Smooth muscle cell (in vitro differentiated cells): Measurements from ENCODE around the gene ACVR1. TPM values are rescaled to one million over a fixed set of nuclear protein-coding genes. Genes with fewer than 3 reads are reported as not detected.

Source experiments
- DNase-seq: peaks from one replicate; lab custom pipeline; 2025; ENCODE audit not compliant: unreplicated experiment; lab: John Stamatoyannopoulos, UW
- H2AFZ ChIP-seq: fragments of 200-600 bp; sonication (generic); 2 replicates; pipeline ENCODE4 v1.6.0; 2016; ENCODE audit warnings: antibody characterized with exemption, low read depth, mild to moderate bottlenecking
- H3F3A ChIP-seq: fragments of 200-600 bp; sonication (generic); 2 replicates; pipeline ENCODE4 v1.6.0; 2017; ENCODE audit warnings: antibody characterized with exemption, low read depth
- H3K27ac ChIP-seq: fragments of 200-600 bp; sonication (generic); 2 replicates; pipeline ENCODE4 v1.5.1; 2016; ENCODE audit warnings: low read depth, mild to moderate bottlenecking
- H3K27me3 ChIP-seq: fragments of 200-600 bp; sonication (generic); 2 replicates; pipeline ENCODE4 v1.6.1; 2016; ENCODE audit warnings: low read depth, mild to moderate bottlenecking
- H3K36me3 ChIP-seq: fragments of 200-600 bp; sonication (generic); 2 replicates; pipeline ENCODE4 v1.5.1; 2016; ENCODE audit warnings: low read depth
- H3K4me1 ChIP-seq: fragments of 200-600 bp; sonication (generic); 2 replicates; pipeline ENCODE4 v1.5.1; 2016; ENCODE audit warnings: low read depth
- H3K4me2 ChIP-seq: fragments of 200-600 bp; sonication (generic); 2 replicates; pipeline ENCODE4 v1.6.0; 2016; ENCODE audit warnings: mild to moderate bottlenecking
- H3K4me3 ChIP-seq: fragments of 200-600 bp; sonication (generic); 2 replicates; pipeline ENCODE4 v1.5.1; 2016; ENCODE audit warnings: mild to moderate bottlenecking
- H3K79me2 ChIP-seq: fragments of 200-600 bp; sonication (generic); 2 replicates; pipeline ENCODE4 v1.6.0; 2016; ENCODE audit warnings: low read depth, mild to moderate bottlenecking
- H3K9ac ChIP-seq: fragments of 200-600 bp; sonication (generic); 2 replicates; pipeline ENCODE4 v1.6.0; 2016; ENCODE audit warnings: low read depth
- H3K9me3 ChIP-seq: fragments of 200-600 bp; sonication (generic); replicated peaks from 2 replicates; pipeline ENCODE4 v1.5.1; 2016; ENCODE audit warnings: low read depth
- H4K20me1 ChIP-seq: fragments of 200-600 bp; sonication (generic); 2 replicates; pipeline ENCODE4 v1.6.0; 2016; ENCODE audit warnings: low read depth
- WGBS: methylation state at CpG from one replicate; pipeline ENCODE4 v1.1.7; 2016; ENCODE audit warnings: low lambda C conversion rate; 5-methylcytosine and 5-hydroxymethylcytosine counted together
- polyA plus RNA-seq: library from polyadenylated mRNA; unstranded; fragments of >200 nt; fragmentation: Nextera tagmentation; extraction: Ambion mirVana; gene quantifications from 2 replicates; pipeline ENCODE4 v1.2.1, GENCODE V29; 2016
- total RNA-seq: library from RNA; depleted of rRNA; stranded (reverse); fragments of >200 nt; gene quantifications from 2 replicates; pipeline ENCODE4 v1.2.3, GENCODE V29; 2014
- TF ChIP-seq, protein P1 (sequence below): fragments of 200-600 bp; sonication (generic); IDR thresholded peaks from 2 replicates; pipeline ENCODE4 v1.5.1; 2017; ENCODE audit warnings: borderline replicate concordance, mild to moderate bottlenecking, antibody characterized with exemption; ENCODE audit not compliant: insufficient read depth, poor library complexity, severe bottlenecking

The ACVR1 gene
- total and polyA plus RNA-seq, 2 experiments from 2014 or later = 27.2 to 32.7 TPM

DNA sequence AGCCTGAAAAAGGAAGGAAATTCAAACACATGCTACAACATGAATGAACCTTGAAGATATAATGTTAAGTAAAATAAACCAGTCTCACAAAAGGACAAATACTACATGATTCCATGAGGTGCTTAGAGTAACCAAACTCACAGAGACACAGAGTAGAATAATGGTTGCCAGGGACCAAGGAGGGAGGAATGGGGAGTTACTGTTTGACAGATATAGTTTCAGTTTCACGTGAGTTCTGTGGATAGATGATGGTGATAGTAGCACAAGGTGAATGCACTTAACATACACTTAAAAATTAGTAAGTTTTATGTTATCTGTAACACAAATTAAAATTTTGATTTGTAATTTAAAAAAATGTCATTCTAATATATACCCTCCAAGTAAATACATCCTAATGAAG lies 140.6 kb downstream of the ACVR1 start:
- Histone ChIP-seq H2AFZ (no peak overlapping the region), H4K20me1 (no peaks in the 10 kb centered on the region), H3K27ac (no peak overlapping the region), H3K9me3 (no peaks in the 10 kb centered on the region), H3K9ac (no peak overlapping the region), H3K36me3 (peaks cover 36% of the 10 kb centered on the region), H3K79me2 (no peaks in the 10 kb centered on the region), H3K27me3 (no peaks in the 10 kb centered on the region), H3K4me2 (no peak overlapping the region), H3K4me3 (no peak overlapping the region), H3F3A (no peaks in the 10 kb centered on the region), H3K4me1 (no peaks in the 10 kb centered on the region)
- TF ChIP-seq, protein P1, sequence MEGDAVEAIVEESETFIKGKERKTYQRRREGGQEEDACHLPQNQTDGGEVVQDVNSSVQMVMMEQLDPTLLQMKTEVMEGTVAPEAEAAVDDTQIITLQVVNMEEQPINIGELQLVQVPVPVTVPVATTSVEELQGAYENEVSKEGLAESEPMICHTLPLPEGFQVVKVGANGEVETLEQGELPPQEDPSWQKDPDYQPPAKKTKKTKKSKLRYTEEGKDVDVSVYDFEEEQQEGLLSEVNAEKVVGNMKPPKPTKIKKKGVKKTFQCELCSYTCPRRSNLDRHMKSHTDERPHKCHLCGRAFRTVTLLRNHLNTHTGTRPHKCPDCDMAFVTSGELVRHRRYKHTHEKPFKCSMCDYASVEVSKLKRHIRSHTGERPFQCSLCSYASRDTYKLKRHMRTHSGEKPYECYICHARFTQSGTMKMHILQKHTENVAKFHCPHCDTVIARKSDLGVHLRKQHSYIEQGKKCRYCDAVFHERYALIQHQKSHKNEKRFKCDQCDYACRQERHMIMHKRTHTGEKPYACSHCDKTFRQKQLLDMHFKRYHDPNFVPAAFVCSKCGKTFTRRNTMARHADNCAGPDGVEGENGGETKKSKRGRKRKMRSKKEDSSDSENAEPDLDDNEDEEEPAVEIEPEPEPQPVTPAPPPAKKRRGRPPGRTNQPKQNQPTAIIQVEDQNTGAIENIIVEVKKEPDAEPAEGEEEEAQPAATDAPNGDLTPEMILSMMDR = no peak
- no peak for DNase-seq
- 96% methylated on average over 1 of the region's 1 CpG for WGBS

DNA sequence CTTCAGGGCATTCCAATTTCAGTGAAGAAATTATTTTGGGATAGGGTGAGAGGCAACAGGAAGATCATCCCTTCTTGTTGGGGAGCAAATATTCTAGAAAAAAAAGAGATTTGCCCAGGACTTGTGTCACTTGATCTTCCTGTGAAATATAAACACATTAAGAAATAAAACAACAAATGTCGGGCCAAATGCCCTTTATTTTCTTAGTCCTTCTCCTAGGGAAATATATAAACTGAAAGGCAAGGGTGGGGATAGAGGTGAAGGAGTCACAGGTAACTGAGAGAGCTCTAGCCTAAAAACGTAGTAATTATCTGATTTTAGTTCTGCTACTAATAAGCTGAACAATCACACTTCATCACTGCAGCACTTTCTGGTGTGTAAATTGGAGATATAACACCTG lies 142.9 kb downstream of the ACVR1 start:
- H3F3A ChIP-seq = no peaks in the 10 kb centered on the region
- WGBS = 100% methylated on average over 2 of the region's 2 CpGs
- peaks cover 36% of the 10 kb centered on the region for H3K36me3 ChIP-seq
- no peak overlapping the region for H2AFZ ChIP-seq
- TF ChIP-seq, protein P1 = no peak
- H3K27ac ChIP-seq = no peak overlapping the region
- H3K4me1 ChIP-seq = no peaks in the 10 kb centered on the region
- H3K79me2 ChIP-seq = no peaks in the 10 kb centered on the region
- H4K20me1 ChIP-seq = no peaks in the 10 kb centered on the region
- no peak for DNase-seq
- no peaks in the 10 kb centered on the region for H3K9me3 ChIP-seq
- H3K4me2 ChIP-seq = no peak overlapping the region
- no peak overlapping the region for H3K9ac ChIP-seq
- H3K4me3 ChIP-seq = no peak overlapping the region
- H3K27me3 ChIP-seq = no peaks in the 10 kb centered on the region

DNA sequence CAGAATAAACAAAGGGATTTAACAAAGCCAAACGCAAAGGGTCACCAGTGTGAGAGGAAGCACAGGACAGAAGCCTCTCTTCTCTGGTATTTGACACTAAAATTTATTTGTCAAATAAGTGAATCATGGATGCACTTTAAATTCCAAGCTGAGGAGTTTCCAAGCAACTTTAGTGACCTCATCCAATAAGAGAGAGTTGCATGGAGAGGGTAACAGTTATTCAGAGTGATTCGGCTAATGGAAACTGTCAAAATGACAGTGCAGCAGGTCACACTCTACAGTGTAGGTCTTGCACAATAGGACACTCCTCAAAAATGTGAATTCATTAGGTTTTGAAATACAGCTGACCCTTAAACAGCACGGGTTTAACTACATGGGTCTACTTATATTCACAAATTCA lies 143.5 kb downstream of the ACVR1 start:
- Histone ChIP-seq H4K20me1 (no peaks in the 10 kb centered on the region), H2AFZ (no peak overlapping the region), H3K9ac (no peak overlapping the region), H3K4me1 (no peaks in the 10 kb centered on the region), H3K27me3 (no peaks in the 10 kb centered on the region), H3K9me3 (no peaks in the 10 kb centered on the region), H3K4me3 (no peak overlapping the region), H3K79me2 (no peaks in the 10 kb centered on the region), H3K27ac (no peak overlapping the region), H3F3A (no peaks in the 10 kb centered on the region), H3K36me3 (peaks cover 32% of the 10 kb centered on the region), H3K4me2 (no peak overlapping the region)
- DNase-seq = no peak
- WGBS = 89% methylated on average over 3 of the region's 3 CpGs
- TF ChIP-seq, protein P1 = no peak

DNA sequence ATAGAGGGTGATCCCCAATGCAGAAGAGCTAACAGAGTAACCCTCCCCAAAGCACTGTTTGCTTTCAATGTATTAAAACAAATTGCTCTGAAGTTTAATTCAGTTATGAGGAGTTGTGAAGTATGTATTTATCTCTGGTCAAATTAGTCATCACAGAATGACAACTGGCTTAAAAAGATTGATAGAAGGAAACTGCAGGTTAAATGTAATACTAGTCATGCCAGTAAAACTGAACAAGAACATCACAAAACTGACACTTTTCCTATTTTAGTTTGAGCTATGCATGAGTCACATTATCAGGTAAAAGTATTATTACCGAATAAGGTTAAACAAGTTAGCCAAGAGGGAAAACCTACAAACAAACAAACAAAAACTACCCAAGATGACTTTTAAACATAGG lies 148.4 kb downstream of the ACVR1 start:
- TF ChIP-seq, protein P1 = no peak
- no peak for DNase-seq
- Histone ChIP-seq H2AFZ (no peak overlapping the region), H3K9ac (no peak overlapping the region), H3K4me3 (no peak overlapping the region), H3K4me1 (no peaks in the 10 kb centered on the region), H3K27me3 (no peaks in the 10 kb centered on the region), H3K4me2 (no peak overlapping the region), H3F3A (no peaks in the 10 kb centered on the region), H3K9me3 (peaks cover 12% of the 10 kb centered on the region), H3K36me3 (peaks cover 19% of the 10 kb centered on the region), H4K20me1 (no peaks in the 10 kb centered on the region), H3K79me2 (no peaks in the 10 kb centered on the region), H3K27ac (no peak overlapping the region)
- WGBS = 95% methylated on average over 1 of the region's 1 CpG
